ENCODE measurements around the gene DSG2.

Gene DSG2

DNA sequence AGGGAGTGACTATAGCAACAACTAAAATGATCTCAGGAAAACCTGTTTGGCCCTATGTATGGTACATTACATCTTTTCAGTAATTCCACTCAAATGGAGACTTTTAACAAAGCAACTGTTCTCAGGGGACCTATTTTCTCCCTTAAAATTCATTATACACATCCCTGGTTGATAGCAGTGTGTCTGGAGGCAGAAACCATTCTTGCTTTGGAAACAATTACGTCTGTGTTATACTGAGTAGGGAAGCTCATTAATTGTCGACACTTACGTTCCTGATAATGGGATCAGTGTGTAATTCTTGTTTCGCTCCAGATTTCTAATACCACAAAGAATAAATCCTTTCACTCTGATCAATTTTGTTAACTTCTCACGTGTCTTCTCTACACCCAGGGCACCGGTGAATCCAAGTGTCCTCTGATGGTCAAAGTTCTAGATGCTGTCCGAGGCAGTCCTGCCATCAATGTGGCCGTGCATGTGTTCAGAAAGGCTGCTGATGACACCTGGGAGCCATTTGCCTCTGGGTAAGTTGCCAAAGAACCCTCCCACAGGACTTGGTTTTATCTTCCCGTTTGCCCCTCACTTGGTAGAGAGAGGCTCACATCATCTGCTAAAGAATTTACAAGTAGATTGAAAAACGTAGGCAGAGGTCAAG is 94.7 kb downstream of the DSG2 start:
- FAIRE-seq: no peak

GRCh38 chr18:31595121-31595771 is 97.3 kb downstream of the DSG2 start:
- FAIRE-seq: no peak

- FAIRE-seq: no peak
These were observed 98.3 kb downstream of the DSG2 start for GRCh38 chr18:31596081-31596872.

GRCh38 chr18:31598021-31598805 is 100.2 kb downstream of the DSG2 start:
- FAIRE-seq: no peak

Measured in TTC549 (cell line).